Stromal cell of bone marrow (primary cell): ENCODE measurements around the gene IMMT.

Source experiments
- DNase-seq: peaks from one replicate; pipeline ENCODE4 v3.0.0-alpha.2; 2012; ENCODE audit warnings: low read depth

Gene IMMT

GRCh38 chr2:86226070-86226469 lies 30.8 kb upstream of the IMMT start:
- DNase-seq: no peak

- no peak for DNase-seq
Measured at GRCh38 chr2:86225581-86225980, 30.3 kb upstream of the IMMT start.

GRCh38 chr2:86224645-86225355 lies 29.5 kb upstream of the IMMT start:
- DNase-seq: no peak

- no peak for DNase-seq
Measured at GRCh38 chr2:86223927-86224560, 28.8 kb upstream of the IMMT start.

GRCh38 chr2:86223140-86223926 lies 28.1 kb upstream of the IMMT start:
- peak; percentile 45 for DNase-seq

GRCh38 chr2:86221066-86221684 lies 25.9 kb upstream of the IMMT start:
- DNase-seq: peak; percentile 57

GRCh38 chr2:86219896-86220295 lies 24.6 kb upstream of the IMMT start:
- no peak for DNase-seq

- no peak for DNase-seq
Measured at GRCh38 chr2:86218124-86218523, 22.9 kb upstream of the IMMT start.

GRCh38 chr2:86216575-86217555 lies 21.6 kb upstream of the IMMT start:
- DNase-seq: peak; percentile 45

GRCh38 chr2:86214503-86214832 lies 19.2 kb upstream of the IMMT start:
- no peak for DNase-seq

- no peak for DNase-seq
Measured at GRCh38 chr2:86213699-86214502, 18.6 kb upstream of the IMMT start.

- no peak for DNase-seq
Measured at GRCh38 chr2:86213056-86213455, 17.8 kb upstream of the IMMT start.

GRCh38 chr2:86211796-86212188 lies 16.5 kb upstream of the IMMT start:
- DNase-seq: no peak

GRCh38 chr2:86211033-86211795 lies 16.0 kb upstream of the IMMT start:
- DNase-seq: no peak

GRCh38 chr2:86204458-86204857 lies 9.2 kb upstream of the IMMT start:
- no peak for DNase-seq

GRCh38 chr2:86203614-86204013 lies 8.4 kb upstream of the IMMT start:
- no peak for DNase-seq

GRCh38 chr2:86202702-86203101 lies 7.4 kb upstream of the IMMT start:
- DNase-seq: no peak

- DNase-seq: no peak
Measured at GRCh38 chr2:86202336-86202692, 7.1 kb upstream of the IMMT start.

- DNase-seq: no peak
Measured at GRCh38 chr2:86201671-86202335, 6.5 kb upstream of the IMMT start.
